ENCODE data around the gene PVR.
"Not testable (repeated sequence)": the region's sequence is repeated elsewhere in the genome, so short reads cannot be mapped to it uniquely, and the experiment has no call there.

PVR gene, protein sequence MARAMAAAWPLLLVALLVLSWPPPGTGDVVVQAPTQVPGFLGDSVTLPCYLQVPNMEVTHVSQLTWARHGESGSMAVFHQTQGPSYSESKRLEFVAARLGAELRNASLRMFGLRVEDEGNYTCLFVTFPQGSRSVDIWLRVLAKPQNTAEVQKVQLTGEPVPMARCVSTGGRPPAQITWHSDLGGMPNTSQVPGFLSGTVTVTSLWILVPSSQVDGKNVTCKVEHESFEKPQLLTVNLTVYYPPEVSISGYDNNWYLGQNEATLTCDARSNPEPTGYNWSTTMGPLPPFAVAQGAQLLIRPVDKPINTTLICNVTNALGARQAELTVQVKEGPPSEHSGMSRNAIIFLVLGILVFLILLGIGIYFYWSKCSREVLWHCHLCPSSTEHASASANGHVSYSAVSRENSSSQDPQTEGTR

DNA sequence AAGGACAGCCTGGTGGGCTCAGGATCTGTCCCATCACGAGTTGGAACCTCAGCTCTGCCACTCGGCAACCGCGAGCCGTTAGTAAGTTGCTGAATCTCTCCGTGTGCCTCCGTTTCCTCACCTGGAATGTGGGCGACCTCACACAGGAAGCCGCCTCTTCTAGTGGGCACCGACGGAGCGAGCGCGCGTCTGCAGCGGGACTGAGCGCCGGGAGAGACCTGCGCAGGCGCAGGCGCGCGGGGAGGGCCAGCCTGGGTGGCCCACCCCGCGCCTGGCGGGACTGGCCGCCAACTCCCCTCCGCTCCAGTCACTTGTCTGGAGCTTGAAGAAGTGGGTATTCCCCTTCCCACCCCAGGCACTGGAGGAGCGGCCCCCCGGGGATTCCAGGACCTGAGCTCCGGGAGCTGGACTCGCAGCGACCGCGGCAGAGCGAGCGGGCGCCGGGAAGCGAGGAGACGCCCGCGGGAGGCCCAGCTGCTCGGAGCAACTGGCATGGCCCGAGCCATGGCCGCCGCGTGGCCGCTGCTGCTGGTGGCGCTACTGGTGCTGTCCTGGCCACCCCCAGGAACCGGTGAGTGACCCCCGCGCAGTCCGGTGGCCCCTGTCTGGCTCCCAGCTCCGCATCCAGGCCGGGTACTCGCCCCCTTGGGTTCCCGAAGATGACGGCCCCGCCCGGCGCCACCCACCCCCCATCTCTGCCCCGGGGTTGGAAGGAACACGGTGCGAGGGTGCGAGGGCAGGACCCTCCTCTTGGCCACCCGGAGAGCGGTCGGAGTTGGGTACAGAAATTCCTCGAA lies at the start of gene PVR:
PVR (plus strand) TSS at position 306 of the 797 bp plus-strand sequence; CDS start at position 493, 187 bp downstream.
- peak; percentile 79 for DNase-seq
- in situ Hi-C loops (cut with MboI; ENCODE audit: low pct_unique_long_range_greater_than_20kb, low sequenced_read_pairs), result loop anchor here (10.0 kb wide), 1 partner anchor 49 kb away; no protein-coding TSS in a partner anchor

DNA sequence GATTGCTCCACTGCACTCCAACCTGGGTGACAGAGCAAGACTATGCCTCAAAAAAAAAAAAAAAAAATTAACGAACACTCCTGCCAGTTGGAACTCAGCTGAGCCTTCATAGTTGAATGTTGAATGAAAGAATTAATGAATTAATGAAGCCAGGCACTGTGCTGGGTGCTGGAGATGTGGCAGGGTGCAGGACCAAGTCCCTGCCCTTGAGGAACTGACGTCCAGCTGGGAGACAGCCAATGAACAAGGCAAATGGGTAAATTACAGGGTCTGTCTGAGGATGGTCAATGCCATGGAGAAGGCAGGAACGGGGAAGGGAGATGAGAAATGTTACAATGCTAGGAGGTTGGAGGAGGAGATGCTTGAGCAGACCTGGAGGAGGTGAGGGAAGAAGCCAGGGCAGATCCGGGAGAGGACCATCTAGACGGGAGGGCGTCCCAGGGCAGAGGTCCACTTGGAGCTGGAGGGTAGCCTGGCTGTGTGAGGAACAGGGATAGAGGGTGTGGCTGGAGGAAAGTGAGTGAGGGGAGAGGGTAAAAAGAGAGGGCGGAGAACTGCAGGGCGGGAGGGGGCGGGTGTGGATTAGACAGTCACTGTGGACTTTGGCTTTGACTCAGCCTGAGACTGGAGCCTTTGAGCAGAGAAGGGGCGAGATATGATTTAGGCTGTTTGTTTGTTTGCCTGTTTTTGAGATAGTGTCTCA lies 47.1 kb upstream of the PVR start:
- DNase-seq, result no peak
- in situ Hi-C loops (cut with MboI; ENCODE audit: low pct_unique_long_range_greater_than_20kb, low sequenced_read_pairs), result loop anchor here (10.0 kb wide), 1 partner anchor 48 kb away; the partner anchor contains the start of gene PVR

DNA sequence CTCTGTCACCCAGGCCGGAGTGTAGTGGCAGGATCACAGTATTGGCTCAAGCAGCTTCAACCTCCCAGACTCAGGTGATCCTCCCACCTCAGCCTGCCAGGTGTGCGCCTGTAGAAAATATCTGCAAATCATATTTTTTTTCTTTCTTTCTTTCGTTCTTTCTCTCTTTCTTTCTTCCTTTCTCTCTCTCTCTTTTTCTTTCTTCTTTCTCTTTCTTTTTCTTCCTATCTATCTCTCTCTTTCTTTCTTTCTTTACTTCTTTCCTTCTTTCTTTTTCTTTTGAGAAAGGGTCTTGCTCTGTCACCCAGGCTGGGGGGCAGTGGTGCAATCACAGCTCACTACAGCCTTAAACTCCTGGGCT lies 46.6 kb upstream of the PVR start:
- in situ Hi-C loops (cut with MboI; ENCODE audit: low pct_unique_long_range_greater_than_20kb, low sequenced_read_pairs), result loop anchor here (10.0 kb wide), 1 partner anchor 48 kb away; the partner anchor contains the start of gene PVR
- DNase-seq, result no peak

- DNase-seq, result no peak
- in situ Hi-C loops (cut with MboI; ENCODE audit: low pct_unique_long_range_greater_than_20kb, low sequenced_read_pairs), result loop anchor here (10.0 kb wide), 1 partner anchor 46 kb away; the partner anchor contains the start of gene PVR
Observed at GRCh38 chr19:44598355-44598754, 45.4 kb upstream of the PVR start.

- in situ Hi-C loops (cut with MboI; ENCODE audit: low pct_unique_long_range_greater_than_20kb, low sequenced_read_pairs), result loop anchor here (10.0 kb wide), 1 partner anchor 46 kb away; the partner anchor contains the start of gene PVR
- no peak for DNase-seq
Observed at GRCh38 chr19:44598880-44599279, 44.8 kb upstream of the PVR start.

DNA sequence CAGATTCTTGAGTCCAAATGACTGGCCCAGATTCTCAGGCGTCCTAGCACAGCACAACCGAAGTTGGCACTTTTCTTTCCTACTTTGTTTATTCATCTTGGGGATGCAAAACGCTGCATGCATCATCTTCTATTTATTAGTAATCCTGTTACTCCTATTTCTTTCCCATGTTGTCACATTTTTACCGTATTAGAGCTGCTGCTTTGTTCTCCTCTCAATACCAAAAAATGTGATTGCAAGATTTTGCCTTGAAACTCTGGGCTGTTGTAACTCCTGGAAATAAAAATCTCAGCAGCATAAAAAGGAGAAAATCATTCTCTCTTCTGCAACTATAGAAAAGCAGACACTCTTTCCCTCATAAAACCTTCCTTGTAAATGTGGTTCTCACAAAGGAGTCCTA lies 43.2 kb upstream of the PVR start:
- no peak for DNase-seq
- in situ Hi-C loops (cut with MboI; ENCODE audit: low pct_unique_long_range_greater_than_20kb, low sequenced_read_pairs), result no loop called here

- DNase-seq, result no peak
- in situ Hi-C loops (cut with MboI; ENCODE audit: low pct_unique_long_range_greater_than_20kb, low sequenced_read_pairs), result no loop called here
Observed at GRCh38 chr19:44602081-44602480, 41.6 kb upstream of the PVR start.

DNA sequence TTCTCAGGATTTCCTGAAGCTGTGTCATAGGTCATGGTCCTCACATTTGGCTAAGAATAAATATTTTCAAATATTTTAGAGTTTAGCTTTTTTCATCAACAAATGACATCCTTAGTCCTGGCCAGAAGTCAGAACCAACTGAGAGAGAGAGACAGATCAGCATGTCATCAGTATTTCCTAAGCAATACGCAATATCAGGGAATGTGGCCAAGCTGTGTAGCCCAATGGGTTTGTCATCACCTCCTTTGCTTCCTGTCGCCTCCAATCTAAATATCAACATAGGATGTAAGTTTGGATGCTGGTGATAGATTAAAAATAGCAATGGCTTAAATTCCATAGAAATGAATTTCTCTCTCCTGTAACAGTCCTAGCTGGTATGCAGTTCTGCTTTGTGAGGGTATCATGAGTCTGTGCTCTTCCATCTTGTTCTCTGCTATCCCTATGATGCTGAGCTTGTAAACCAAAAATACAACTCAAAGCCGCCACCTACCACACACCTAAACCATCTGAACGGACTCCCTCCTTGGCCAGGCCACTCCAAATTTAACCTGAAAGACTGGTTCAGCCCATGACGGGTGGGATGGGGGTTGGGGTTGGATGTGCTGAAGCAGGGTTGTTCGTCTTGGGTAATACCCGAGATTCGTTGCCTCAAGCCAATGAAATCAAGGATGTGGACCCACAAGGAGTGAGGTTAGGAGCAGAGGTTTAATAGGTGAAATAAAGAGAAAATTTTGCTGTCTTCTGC lies 40.3 kb upstream of the PVR start:
- no peak for DNase-seq
- in situ Hi-C loops (cut with MboI; ENCODE audit: low pct_unique_long_range_greater_than_20kb, low sequenced_read_pairs), result no loop called here

DNA sequence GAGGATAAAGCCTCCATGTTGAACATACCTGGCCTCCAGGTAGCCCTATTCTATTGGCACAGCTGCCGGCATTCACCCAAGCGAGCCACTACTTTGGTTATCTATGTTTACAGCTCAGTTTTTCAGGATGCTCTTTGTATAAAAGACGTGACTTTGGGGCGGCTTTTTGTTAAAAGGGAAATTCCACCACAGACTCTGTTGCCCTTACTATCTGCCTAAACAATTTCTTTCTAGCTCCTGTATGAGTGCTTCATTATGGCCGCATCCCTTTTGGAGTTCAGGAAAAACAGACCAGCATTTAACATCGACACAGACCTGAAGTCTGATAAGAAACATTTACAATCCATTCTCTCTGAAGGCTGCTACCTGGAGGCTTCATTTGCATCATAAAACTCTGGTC lies 39.5 kb upstream of the PVR start:
- in situ Hi-C loops (cut with MboI; ENCODE audit: low pct_unique_long_range_greater_than_20kb, low sequenced_read_pairs), result no loop called here
- DNase-seq, result no peak

GRCh38 chr19:44605547-44605946 lies 38.2 kb upstream of the PVR start:
- in situ Hi-C loops (cut with MboI; ENCODE audit: low pct_unique_long_range_greater_than_20kb, low sequenced_read_pairs), result no loop called here
- no peak for DNase-seq

- DNase-seq, result peak; percentile 73
- in situ Hi-C loops (cut with MboI; ENCODE audit: low pct_unique_long_range_greater_than_20kb, low sequenced_read_pairs), result no loop called here
Observed at GRCh38 chr19:44607049-44607448, 36.7 kb upstream of the PVR start.

DNA sequence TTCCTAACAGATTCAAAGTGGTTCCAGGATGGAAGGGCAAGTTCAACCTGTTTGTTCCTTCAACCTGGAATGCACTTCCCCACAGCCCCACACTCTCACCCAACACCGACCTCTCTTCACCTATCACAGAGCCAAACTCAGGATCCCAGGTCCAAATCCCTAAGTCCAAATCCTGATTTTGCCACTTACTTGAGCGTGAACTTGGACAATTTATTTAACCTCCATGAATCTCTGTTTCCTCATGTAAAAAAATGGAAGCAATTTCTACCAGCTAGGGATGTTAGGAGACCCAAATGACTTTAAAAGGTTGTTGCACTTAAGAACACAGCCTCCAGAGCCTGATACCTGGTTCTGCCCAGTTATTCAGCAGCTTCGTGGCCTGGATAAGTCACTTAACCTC lies 35.8 kb upstream of the PVR start:
- no peak for DNase-seq
- in situ Hi-C loops (cut with MboI; ENCODE audit: low pct_unique_long_range_greater_than_20kb, low sequenced_read_pairs), result no loop called here

GRCh38 chr19:44608391-44608821 lies 35.3 kb upstream of the PVR start:
- in situ Hi-C loops (cut with MboI; ENCODE audit: low pct_unique_long_range_greater_than_20kb, low sequenced_read_pairs), result no loop called here
- DNase-seq, result no peak

GRCh38 chr19:44609219-44609618 lies 34.5 kb upstream of the PVR start:
- in situ Hi-C loops (cut with MboI; ENCODE audit: low pct_unique_long_range_greater_than_20kb, low sequenced_read_pairs), result no loop called here
- DNase-seq, result no peak

GRCh38 chr19:44610497-44610896 lies 33.2 kb upstream of the PVR start:
- DNase-seq; in situ Hi-C loops (cut with MboI; ENCODE audit: low pct_unique_long_range_greater_than_20kb, low sequenced_read_pairs): not testable (repeated sequence)

- in situ Hi-C loops (cut with MboI; ENCODE audit: low pct_unique_long_range_greater_than_20kb, low sequenced_read_pairs), result no loop called here
- DNase-seq, result no peak
Observed at GRCh38 chr19:44611812-44612295, 31.9 kb upstream of the PVR start.

GRCh38 chr19:44613295-44614178 lies 30.2 kb upstream of the PVR start, which contains the start of gene IGSF23:
Gene IGSF23, plus strand, starts transcription at chr19:44613563. Its CDS starts 83 bp downstream, at chr19:44613646.
- DNase-seq, result no peak
- in situ Hi-C loops (cut with MboI; ENCODE audit: low pct_unique_long_range_greater_than_20kb, low sequenced_read_pairs), result no loop called here

DNA sequence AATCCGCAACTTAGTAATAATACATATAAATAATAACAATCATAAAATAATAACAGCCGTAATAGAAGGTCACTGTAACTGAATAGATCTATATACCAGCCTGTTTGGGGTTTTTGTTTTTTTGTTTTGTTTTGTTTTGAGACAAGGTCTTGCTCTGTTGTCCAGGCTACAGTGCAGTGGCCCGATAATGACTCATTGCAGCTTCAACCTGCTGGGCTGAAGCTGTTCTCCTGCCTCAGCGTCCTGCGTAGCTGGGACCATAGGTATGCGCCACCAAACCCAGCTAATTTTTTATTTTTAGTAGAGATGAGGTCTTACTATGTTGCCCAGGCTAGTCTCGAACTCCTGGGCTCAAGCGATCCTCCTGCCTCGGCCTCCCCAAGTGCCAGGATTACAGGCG lies 29.4 kb upstream of the PVR start:
- in situ Hi-C loops (cut with MboI; ENCODE audit: low pct_unique_long_range_greater_than_20kb, low sequenced_read_pairs), result no loop called here
- no peak for DNase-seq
